Right lobe of liver (tissue), 6 donors: Measurements from ENCODE around the gene NRXN2. TPM values are rescaled to one million over a fixed set of nuclear protein-coding genes. Genes with fewer than 3 reads are reported as not detected.
A peak's percentile ranks its signal among the peaks of the same experiment; 100 is the strongest.

Source experiments
- ATAC-seq, 4 donors: fragments of 200-7000 bp; cut with Tn5 transposase; one replicate each; pipeline ENCODE4 v1.9.1; 2020; ENCODE audit warnings: mild to moderate bottlenecking in 4 of 4, moderate library complexity in 4 of 4
- DNase-seq, 3 donors: peaks; one replicate each; pipeline ENCODE4 v3.0.0-alpha.2; 2020
- H3K27ac ChIP-seq, 3 donors: fragments of 200-600 bp; one replicate each; pipeline ENCODE4 v1.8.0; 2022
- H3K27me3 ChIP-seq, 2 donors: fragments of 200-600 bp; one replicate each; pipeline ENCODE4 v1.8.0; 2022
- H3K36me3 ChIP-seq, 4 donors: fragments of 200-600 bp; sonication (generic) in 1 of 4; one replicate each; pipeline versions ENCODE4 v1.5.1 to v1.8.0; 2017 to 2022; ENCODE audit warnings: control low read depth in 1 of 4
- H3K4me1 ChIP-seq, 4 donors: fragments of 200-600 bp; sonication (generic) in 1 of 4; one replicate each; pipeline versions ENCODE4 v1.5.1 to v1.8.0; 2017 to 2022; ENCODE audit warnings: control low read depth in 1 of 4
- H3K4me3 ChIP-seq, 3 donors: fragments of 200-600 bp; one replicate each; pipeline ENCODE4 v1.8.0; 2022
- H3K9me3 ChIP-seq, 4 donors: fragments of 200-600 bp; sonication (generic) in 1 of 4; one replicate each; pipeline versions ENCODE4 v1.5.1 to v1.8.0; 2017 to 2022; ENCODE audit warnings: control low read depth in 1 of 4
- POLR2A ChIP-seq: fragments of 450-650 bp; IDR thresholded peaks from one replicate; pipeline ENCODE4 v1.6.1; 2017; ENCODE audit warnings: antibody characterized with exemption, mild to moderate bottlenecking
- WGBS: methylation state at CpG from one replicate; pipeline ENCODE4 v1.1.6; 2018; ENCODE audit warnings: low coverage, low lambda C conversion rate; ENCODE audit not compliant: insufficient coverage; ENCODE audit errors: missing lambda C conversion rate; 5-methylcytosine and 5-hydroxymethylcytosine counted together
- intact Hi-C, 2 donors: fragments of 100-400 bp; cut with DNase I; formaldehyde crosslinking; loops; one replicate each; pipeline versions ENCODE4 v1.11.2 to v1.14.1; 2022
- total RNA-seq, 6 experiments: library from RNA; depleted of rRNA in 2 of 6; stranded (reverse); fragments of >200 nt in 2 of 6; fragmentation: NEBNext Ultra II Directional in 3 of 6; extraction: Animal tissue kit (Norgen Biotek cat#: 25700) in 3 of 6; gene quantifications; one replicate each; pipeline versions ENCODE4 v1.1.0 to v1.2.4, GENCODE V29; 2016 to 2023
- TF ChIP-seq, protein P1 (sequence below), 4 donors: fragments of 200-600 bp in 3 of 4; fragments of 450-650 bp in 1 of 4; IDR thresholded peaks; one replicate each; pipeline versions ENCODE4 v1.5.1 to v1.8.0; 2016 to 2022; ENCODE audit warnings: antibody characterized with exemption in 4 of 4, mild to moderate bottlenecking in 2 of 4
- donor health status: DM: no; HTN: yes; CAD: no.
- donor health status: DM: no; HTN: no; CAD: no.
- donor health status: DM: no; HTN: no; CAD: no.
- donor health status: DM: no; HTN: yes; CAD: no.
- donor health status: DM: no; HTN: yes; CAD: no.

Gene NRXN2
- total RNA-seq, 6 experiments from 2014 or later: 1.6 to 7.7 (median 2.3) TPM

DNA sequence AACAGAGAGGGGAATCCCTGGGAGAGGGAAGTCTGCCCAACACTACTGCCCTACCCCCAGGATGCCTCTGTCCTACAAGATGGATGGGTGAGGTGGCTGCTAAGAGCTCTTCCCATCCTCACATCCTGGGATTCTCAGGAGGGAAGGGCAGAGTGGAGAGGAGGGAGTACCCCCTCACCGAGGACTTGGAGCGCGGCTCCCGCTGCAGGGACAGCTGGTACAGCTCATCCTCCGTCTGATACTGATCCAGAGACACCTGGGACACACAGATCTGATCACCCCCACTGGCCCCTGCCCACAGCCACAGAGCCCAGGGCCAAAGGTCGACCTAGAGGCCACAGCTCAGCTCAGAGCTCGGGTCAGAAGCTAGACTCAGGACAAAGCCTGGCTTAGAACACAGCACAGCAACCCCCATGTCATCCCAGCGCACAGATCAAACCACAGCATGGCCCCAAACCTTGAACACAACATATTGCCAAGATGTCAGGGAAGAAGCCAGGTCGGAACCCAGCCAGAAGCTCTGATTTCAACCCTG, 12.8 kb upstream of the NRXN2 start:
- H3K36me3 ChIP-seq: no peaks in the 10 kb centered on the region
- no peak for TF ChIP-seq POLR2A
- TF ChIP-seq, protein P1, sequence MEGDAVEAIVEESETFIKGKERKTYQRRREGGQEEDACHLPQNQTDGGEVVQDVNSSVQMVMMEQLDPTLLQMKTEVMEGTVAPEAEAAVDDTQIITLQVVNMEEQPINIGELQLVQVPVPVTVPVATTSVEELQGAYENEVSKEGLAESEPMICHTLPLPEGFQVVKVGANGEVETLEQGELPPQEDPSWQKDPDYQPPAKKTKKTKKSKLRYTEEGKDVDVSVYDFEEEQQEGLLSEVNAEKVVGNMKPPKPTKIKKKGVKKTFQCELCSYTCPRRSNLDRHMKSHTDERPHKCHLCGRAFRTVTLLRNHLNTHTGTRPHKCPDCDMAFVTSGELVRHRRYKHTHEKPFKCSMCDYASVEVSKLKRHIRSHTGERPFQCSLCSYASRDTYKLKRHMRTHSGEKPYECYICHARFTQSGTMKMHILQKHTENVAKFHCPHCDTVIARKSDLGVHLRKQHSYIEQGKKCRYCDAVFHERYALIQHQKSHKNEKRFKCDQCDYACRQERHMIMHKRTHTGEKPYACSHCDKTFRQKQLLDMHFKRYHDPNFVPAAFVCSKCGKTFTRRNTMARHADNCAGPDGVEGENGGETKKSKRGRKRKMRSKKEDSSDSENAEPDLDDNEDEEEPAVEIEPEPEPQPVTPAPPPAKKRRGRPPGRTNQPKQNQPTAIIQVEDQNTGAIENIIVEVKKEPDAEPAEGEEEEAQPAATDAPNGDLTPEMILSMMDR (IDR thresholded peaks at IDR 0.05): no peak
- DNase-seq (peak in 1 of 3 donors; percentile 52), ATAC-seq (peak; percentile 70 to 89 (median 85))
- H3K4me3 ChIP-seq: no peak overlapping the region
- H3K4me1 ChIP-seq: peaks cover 0 to 14% (median 0%) of the 10 kb centered on the region in 4 donors
- H3K27ac ChIP-seq: no peak overlapping the region
- no peaks in the 10 kb centered on the region for H3K9me3 ChIP-seq
- no CpG with 5 or more reads among the region's 9 CpGs for WGBS
- intact Hi-C loops: no loop called here
- no peaks in the 10 kb centered on the region for H3K27me3 ChIP-seq

DNA sequence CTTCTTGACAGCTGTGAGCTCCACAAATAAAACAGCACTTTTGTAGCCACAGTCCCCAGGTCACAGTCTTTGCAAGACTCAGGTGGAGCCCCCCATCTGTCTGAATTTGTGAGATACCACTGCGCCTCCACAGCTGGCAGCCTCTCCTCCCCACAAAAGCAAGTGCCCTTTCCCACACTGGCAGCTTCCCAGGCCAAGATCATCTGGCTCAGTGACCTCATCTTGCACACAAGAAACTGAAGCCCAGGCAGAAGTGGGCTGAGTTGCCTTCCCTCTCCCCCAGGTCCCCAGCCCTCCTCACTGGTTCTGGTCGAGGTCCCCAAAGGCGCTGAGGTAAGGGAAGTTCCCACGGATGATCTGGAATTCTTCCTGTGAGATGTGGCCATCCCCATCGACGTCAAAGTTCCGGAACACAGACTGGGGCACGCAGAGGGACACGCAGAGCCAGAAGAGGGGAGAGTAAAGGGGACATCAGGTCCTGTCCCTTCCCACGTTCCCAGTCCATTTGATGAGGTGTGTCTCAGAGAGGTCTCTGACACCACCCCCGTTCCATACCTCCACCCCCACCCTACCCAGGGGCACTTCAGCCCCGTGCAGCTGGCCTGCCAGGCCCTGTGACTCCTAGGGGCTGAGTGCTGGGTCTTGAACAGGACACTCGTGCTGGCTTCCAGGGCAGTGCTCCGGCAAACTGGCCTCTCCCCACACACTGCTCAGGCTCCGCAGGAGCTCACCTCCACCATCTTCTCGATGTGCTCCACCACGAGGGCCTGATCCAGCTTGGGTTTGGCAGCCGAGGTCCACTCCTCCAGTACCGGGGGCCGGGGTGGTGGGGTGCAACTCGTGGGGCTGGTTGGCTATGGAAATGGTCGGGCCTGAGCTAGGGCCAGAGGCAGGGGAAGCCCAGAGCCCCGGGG, 12.1 kb upstream of the NRXN2 start:
- H3K27ac ChIP-seq: no peak overlapping the region
- H3K4me3 ChIP-seq: no peak overlapping the region
- WGBS: no CpG with 5 or more reads among the region's 23 CpGs
- ATAC-seq (peak; percentile 16 to 36 (median 30)), DNase-seq (peak in 1 of 3 donors; percentile 45)
- intact Hi-C loops: no loop called here
- no peaks in the 10 kb centered on the region for H3K36me3 ChIP-seq
- no peak for TF ChIP-seq POLR2A
- TF ChIP-seq, protein P1 (IDR thresholded peaks at IDR 0.05): no peak
- no peaks in the 10 kb centered on the region for H3K9me3 ChIP-seq
- no peaks in the 10 kb centered on the region for H3K27me3 ChIP-seq
- H3K4me1 ChIP-seq: peaks cover 0 to 14% (median 0%) of the 10 kb centered on the region in 4 donors

DNA sequence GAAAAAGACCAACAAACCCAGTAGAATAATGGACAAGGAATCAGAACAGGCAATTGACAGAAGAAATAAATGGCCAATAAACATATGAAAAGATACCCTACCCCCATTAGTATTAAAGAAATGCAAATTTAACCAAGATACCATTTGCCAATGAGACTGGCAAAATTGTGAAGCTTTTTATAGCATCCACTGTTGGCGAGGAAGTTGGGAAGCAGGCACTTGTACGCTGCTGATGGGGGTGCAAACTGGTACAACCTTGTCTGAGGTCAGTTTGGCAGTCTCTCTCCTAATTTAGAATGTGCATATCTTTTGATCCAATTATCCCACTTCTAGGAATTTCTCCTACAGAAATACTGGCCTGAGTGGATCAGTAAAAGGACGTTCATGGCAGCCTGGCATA, 8.6 kb upstream of the NRXN2 start:
- no peaks in the 10 kb centered on the region for H3K9me3 ChIP-seq
- DNase-seq (no peak), ATAC-seq (no peak)
- H3K27me3 ChIP-seq: no peaks in the 10 kb centered on the region
- TF ChIP-seq, protein P1 (IDR thresholded peaks at IDR 0.05): no peak
- no peak for TF ChIP-seq POLR2A
- no peaks in the 10 kb centered on the region for H3K36me3 ChIP-seq
- no peak overlapping the region for H3K4me3 ChIP-seq
- WGBS: 88% methylated on average over 1 of the region's 3 CpGs
- intact Hi-C loops: no loop called here
- H3K4me1 ChIP-seq: peaks cover 0 to 22% (median 0%) of the 10 kb centered on the region in 4 donors
- H3K27ac ChIP-seq: no peak overlapping the region

DNA sequence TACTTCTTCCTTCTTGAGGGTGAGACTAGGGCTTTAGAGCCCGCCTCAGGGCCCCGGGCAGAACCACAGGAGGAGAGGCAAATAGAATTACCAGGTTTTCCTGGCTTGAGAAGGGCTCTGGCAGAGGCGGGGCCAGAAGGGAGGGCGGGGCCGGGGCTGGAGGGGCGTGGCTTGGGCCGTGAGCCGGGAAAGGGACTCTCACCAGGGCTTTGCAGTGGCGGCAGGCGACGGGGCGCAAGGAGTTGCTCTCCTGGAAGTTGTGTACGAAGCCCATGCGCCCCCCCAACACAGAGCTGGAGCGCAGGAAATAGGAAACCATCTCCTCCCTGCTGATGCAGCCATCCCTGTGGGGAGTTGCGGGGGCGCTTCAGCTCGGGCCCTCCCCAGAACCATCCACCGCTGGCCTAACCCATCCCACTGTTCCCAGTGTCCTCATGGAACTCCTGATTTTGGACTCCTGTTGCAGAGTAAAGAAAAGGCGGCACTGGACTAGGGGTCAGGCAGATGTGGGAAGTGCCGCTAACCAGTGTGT, 6.9 kb upstream of the NRXN2 start:
- peak; percentile 57 to 63 (median 63) for DNase-seq
- intact Hi-C loops: no loop called here

More for the DNA sequence above, 6.9 kb upstream of the NRXN2 start:
- no peaks in the 10 kb centered on the region for H3K36me3 ChIP-seq
- peaks cover 0 to 26% (median 5%) of the 10 kb centered on the region in 4 donors for H3K4me1 ChIP-seq
- peak; percentile 48 to 64 (median 56) for ATAC-seq
- H3K27me3 ChIP-seq: no peaks in the 10 kb centered on the region
- H3K4me3 ChIP-seq: no peak overlapping the region
- TF ChIP-seq, protein P1 (IDR thresholded peaks at IDR 0.05): no peak
- no peak for TF ChIP-seq POLR2A
- WGBS: 15% methylated on average over 7 of the region's 21 CpGs
- H3K9me3 ChIP-seq: no peaks in the 10 kb centered on the region
- H3K27ac ChIP-seq: no peak overlapping the region
